ENCODE data around the gene PKP4.

DNA sequence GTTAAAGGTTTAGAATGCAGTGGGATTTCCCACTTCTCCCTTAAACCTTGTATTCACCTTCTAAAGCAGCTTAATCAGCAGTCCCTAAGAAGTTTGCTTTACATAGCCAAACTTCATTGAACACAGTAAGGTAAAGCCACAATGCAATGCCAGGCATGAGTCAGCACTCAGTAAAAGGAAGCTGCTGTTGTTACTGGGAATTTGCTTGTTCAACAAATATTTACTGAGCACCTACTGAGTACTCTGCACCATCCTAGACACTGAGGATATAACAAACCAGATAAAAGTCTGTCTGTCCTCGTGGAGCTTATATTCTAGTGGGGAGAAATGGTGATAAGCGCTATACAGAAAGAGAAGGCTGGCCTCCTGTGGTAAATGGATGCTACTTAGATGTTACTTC, 162.7 kb downstream of the PKP4 start:
- TF ChIP-seq EZH2 (IDR thresholded peaks at IDR 0.05; ENCODE audit: borderline replicate concordance, insufficient read depth, low read length, poor library complexity, severe bottlenecking) (no peak), POLR2AphosphoS5 (IDR thresholded peaks at IDR 0.05) (no peak), MXI1 (conservative IDR thresholded peaks at IDR 0.05; ENCODE audit: poor library complexity, severe bottlenecking) (no peak), RAD21 (conservative IDR thresholded peaks at IDR 0.05) (no peak), EP300 (conservative IDR thresholded peaks at IDR 0.05; ENCODE audit: poor library complexity, severe bottlenecking) (no peak), SMC3 (conservative IDR thresholded peaks at IDR 0.05; ENCODE audit: poor library complexity) (no peak), TAF1 (IDR thresholded peaks at IDR 0.05; ENCODE audit: low read depth) (no peak)
- TF ChIP-seq, protein P1, sequence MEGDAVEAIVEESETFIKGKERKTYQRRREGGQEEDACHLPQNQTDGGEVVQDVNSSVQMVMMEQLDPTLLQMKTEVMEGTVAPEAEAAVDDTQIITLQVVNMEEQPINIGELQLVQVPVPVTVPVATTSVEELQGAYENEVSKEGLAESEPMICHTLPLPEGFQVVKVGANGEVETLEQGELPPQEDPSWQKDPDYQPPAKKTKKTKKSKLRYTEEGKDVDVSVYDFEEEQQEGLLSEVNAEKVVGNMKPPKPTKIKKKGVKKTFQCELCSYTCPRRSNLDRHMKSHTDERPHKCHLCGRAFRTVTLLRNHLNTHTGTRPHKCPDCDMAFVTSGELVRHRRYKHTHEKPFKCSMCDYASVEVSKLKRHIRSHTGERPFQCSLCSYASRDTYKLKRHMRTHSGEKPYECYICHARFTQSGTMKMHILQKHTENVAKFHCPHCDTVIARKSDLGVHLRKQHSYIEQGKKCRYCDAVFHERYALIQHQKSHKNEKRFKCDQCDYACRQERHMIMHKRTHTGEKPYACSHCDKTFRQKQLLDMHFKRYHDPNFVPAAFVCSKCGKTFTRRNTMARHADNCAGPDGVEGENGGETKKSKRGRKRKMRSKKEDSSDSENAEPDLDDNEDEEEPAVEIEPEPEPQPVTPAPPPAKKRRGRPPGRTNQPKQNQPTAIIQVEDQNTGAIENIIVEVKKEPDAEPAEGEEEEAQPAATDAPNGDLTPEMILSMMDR (IDR thresholded peaks at IDR 0.05; ENCODE audit: poor library complexity, severe bottlenecking): no peak
- TF ChIP-seq, protein P2, sequence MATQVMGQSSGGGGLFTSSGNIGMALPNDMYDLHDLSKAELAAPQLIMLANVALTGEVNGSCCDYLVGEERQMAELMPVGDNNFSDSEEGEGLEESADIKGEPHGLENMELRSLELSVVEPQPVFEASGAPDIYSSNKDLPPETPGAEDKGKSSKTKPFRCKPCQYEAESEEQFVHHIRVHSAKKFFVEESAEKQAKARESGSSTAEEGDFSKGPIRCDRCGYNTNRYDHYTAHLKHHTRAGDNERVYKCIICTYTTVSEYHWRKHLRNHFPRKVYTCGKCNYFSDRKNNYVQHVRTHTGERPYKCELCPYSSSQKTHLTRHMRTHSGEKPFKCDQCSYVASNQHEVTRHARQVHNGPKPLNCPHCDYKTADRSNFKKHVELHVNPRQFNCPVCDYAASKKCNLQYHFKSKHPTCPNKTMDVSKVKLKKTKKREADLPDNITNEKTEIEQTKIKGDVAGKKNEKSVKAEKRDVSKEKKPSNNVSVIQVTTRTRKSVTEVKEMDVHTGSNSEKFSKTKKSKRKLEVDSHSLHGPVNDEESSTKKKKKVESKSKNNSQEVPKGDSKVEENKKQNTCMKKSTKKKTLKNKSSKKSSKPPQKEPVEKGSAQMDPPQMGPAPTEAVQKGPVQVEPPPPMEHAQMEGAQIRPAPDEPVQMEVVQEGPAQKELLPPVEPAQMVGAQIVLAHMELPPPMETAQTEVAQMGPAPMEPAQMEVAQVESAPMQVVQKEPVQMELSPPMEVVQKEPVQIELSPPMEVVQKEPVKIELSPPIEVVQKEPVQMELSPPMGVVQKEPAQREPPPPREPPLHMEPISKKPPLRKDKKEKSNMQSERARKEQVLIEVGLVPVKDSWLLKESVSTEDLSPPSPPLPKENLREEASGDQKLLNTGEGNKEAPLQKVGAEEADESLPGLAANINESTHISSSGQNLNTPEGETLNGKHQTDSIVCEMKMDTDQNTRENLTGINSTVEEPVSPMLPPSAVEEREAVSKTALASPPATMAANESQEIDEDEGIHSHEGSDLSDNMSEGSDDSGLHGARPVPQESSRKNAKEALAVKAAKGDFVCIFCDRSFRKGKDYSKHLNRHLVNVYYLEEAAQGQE (IDR thresholded peaks at IDR 0.05; ENCODE audit: borderline replicate concordance): no peak
